GM19239 (cell line): ENCODE results near the gene DEPDC5.
"Not testable (repeated sequence)": the region's sequence is repeated elsewhere in the genome, so short reads cannot be mapped to it uniquely, and the experiment has no call there.

Source experiments
- DNase-seq: peaks from one replicate; pipeline ENCODE4 v3.0.0; 2011; ENCODE audit warnings: low spot score; ENCODE audit not compliant: insufficient read length
- FAIRE-seq: peaks from 2 replicates; lab custom pipeline; 2011; peaks lifted over from hg19 to GRCh38; lab: Jason Lieb, UNC

Gene DEPDC5

GRCh38 chr22:31806751-31807150 lies 52.9 kb downstream of the DEPDC5 start:
- FAIRE-seq, result no peak

DNA sequence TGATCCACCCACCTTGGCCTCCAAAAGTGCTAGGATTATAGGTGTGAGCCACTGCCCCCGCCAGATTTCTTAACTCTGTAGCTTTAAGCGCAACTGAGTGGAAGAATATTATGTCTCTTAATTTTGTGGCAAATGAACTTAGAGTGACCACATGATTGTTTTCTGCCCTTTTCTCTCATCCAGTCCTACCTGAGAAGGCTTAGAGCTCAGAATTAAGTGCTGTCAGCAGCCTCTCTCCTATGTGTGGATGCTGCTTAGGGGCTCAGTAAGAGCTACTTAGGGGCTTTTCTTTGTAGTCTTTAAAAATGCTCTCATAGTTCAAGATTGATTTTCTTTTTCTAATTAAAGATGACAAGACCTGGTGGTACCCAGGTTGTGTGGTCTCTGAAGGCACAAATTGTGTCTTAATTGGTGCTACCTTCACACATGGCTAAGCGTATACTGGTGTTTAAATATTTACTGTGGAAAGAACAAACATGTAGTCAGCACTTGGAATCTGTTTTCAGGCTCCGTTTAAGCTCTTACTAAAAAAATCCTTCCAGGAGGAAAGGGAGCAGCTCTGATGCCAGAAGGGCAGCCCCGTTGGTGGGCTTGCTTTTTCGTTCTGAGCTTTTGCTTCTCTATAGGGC lies 59.3 kb downstream of the DEPDC5 start:
- no peak for FAIRE-seq
- no peak for DNase-seq

More at GRCh38 chr22:31806751-31807150, 52.9 kb downstream of the DEPDC5 start:
- DNase-seq, result no peak

- not testable (repeated sequence) for FAIRE-seq, DNase-seq
Measured at GRCh38 chr22:31813898-31814297, 60.1 kb downstream of the DEPDC5 start.

GRCh38 chr22:31814942-31815341 lies 61.1 kb downstream of the DEPDC5 start:
- DNase-seq (no peak), FAIRE-seq (no peak)

GRCh38 chr22:31815383-31815814 lies 61.6 kb downstream of the DEPDC5 start:
- not testable (repeated sequence) for FAIRE-seq, DNase-seq

DNA sequence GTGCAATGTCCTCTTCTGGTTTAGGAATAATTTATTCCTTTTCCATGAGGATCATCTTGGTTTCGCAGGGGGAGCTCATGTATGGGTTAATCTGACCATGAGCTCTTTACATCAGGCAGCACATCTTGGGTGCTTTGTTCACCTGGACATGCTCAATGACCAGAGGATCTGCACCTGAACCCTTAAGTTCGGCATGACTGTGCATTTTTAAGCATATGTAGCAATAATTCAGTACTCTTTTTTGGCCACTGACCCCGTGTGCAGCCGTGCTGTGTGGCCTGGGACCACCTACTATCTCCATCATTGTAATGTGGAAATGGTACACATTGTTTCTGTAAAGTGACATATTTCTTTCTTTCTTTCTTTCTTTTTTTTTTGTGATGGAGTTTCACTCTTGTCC lies 62.9 kb downstream of the DEPDC5 start:
- FAIRE-seq (no peak), DNase-seq (no peak)

- FAIRE-seq (no peak), DNase-seq (no peak)
Measured at GRCh38 chr22:31818481-31819392, 64.9 kb downstream of the DEPDC5 start.

GRCh38 chr22:31820655-31821054 lies 66.8 kb downstream of the DEPDC5 start:
- DNase-seq, result no peak

GRCh38 chr22:31821572-31821971 lies 67.8 kb downstream of the DEPDC5 start:
- DNase-seq, result no peak
- no peak for FAIRE-seq

More at GRCh38 chr22:31820655-31821054, 66.8 kb downstream of the DEPDC5 start:
- no peak for FAIRE-seq

GRCh38 chr22:31822523-31822922 lies 68.7 kb downstream of the DEPDC5 start:
- no peak for FAIRE-seq
- DNase-seq, result no peak

- no peak for FAIRE-seq
- DNase-seq, result no peak
Measured at GRCh38 chr22:31825513-31825912, 71.7 kb downstream of the DEPDC5 start.

- no peak for FAIRE-seq
- DNase-seq, result no peak
Measured at GRCh38 chr22:31826443-31826842, 72.6 kb downstream of the DEPDC5 start.

DNA sequence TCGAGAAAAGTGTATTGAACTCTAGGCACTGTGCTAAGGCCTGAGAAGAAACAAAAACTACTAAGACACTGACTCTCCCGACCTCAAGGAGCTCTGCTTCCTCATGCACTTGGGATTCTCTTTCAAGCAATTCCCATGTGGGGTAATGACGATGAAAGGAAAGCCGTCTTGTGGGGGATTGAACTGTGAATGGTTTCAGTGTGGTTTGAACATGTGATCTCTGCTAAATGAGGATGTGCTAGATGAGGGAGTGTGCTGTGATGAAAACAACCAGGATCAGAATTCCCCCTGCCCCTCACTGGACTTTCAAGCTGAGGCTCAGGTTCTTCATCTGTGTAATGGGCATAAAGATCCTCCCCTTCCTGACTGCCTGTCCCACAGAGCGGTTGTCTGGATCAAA lies 74.9 kb downstream of the DEPDC5 start:
- no peak for DNase-seq
- peak; percentile 35 for FAIRE-seq

DNA sequence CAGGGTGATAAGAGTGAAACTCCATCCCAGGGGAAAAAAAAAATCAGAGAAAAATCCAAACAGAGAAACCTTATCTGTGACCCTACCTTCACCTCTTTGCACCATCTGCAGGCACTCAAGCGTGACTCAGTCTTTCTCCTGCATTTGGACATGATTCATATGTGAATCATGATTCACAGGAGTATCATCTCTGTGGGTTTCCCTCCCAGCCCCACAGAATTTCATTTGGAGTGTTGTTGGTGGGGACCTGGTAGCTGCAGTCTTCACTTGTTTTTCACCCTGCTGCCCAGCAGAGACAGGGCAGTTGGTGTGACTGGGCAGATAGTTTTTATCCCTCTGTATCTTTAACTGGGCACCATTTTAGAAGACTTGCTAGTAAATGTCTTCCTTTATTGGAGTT lies 75.7 kb downstream of the DEPDC5 start:
- DNase-seq, result no peak
- peak; percentile 64 for FAIRE-seq

DNA sequence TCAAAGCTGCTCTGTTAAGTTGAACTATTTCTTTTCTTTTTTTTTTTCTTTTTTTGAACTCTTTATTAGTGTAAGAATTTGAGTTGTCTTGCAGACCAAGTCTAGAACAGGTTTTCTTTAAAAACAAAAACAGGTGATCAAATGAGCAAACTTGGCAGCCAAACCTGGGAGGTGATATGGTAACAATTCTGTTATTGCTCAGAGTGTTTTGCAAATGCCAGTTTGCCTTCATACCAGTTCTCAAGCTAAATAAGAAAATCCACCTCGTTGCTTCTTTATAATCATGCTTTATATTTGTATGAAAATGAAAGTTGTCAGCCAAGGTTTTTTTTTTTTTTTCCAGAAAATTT lies 76.9 kb downstream of the DEPDC5 start:
- FAIRE-seq (no peak), DNase-seq (no peak)

- DNase-seq (no peak), FAIRE-seq (no peak)
Measured at GRCh38 chr22:31833930-31834329, 80.1 kb downstream of the DEPDC5 start.

- no peak for FAIRE-seq
- DNase-seq, result no peak
Measured at GRCh38 chr22:31836010-31836409, 82.2 kb downstream of the DEPDC5 start.

DNA sequence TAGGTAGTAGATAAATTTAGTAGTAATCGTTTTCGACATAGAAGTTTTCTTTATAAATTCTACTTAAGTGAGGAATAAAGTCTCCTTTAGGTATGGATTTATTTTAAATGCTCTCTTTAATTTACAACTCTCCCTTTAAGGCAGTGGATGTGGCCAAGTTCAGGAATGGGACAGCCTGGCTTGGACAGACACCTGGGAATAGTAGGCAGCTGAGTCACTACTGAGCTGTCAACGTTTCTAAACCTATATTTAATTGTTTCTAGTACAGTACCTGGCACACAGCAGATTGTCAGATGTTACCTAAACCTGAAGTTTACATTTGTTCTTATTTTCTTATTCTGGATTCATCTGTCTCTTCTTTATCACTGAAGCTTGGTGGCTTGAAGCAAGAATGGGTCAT lies 85.1 kb downstream of the DEPDC5 start:
- DNase-seq, result no peak
- FAIRE-seq, result no peak

GRCh38 chr22:31839986-31840385 lies 86.2 kb downstream of the DEPDC5 start:
- FAIRE-seq (no peak), DNase-seq (no peak)

GRCh38 chr22:31840585-31840984 lies 86.8 kb downstream of the DEPDC5 start:
- FAIRE-seq, result no peak

DNA sequence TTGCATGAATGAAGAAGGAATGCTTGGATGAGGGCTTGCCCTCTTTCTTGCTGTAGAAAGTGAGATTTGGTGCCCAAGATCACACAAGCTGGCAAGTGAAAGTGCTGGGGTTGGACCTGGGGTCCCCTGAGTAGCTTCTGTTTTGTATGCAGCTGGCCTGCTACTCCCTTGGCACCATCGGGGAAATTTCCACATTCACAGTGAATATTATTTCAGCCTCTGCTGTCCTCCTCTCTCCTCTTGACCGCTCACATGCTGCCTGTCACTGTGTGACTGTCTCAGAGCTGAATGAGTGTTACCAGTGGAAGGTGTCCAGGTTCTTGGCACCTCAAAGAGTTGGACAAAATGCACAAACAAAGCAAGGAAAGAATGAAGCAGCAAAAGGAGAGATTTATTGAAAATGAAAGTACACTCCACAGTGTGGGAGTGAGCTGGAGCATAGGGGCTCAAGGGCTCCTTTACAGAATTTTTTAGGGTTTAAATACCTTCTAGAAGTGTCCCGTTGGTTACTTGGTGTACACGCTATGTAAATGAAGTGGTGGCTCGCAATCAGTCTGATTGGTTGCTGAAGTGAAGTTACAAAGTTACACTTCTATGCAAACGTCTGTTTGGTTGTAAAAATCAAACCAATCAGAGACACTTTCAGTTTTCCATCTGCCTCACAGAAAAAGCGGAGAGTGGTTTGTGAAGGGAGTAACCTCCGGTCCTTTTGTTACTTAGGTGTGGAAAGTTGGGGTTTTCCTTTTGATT lies 87.4 kb downstream of the DEPDC5 start:
- FAIRE-seq (no peak), DNase-seq (no peak)

More at GRCh38 chr22:31840585-31840984, 86.8 kb downstream of the DEPDC5 start:
- no peak for DNase-seq
